Epithelial cell of proximal tubule (primary cell): ENCODE data around the gene MICU1. TPM values are rescaled to one million over a fixed set of nuclear protein-coding genes. Genes with fewer than 3 reads are reported as not detected.
"Not testable (repeated sequence)": the region's sequence is repeated elsewhere in the genome, so short reads cannot be mapped to it uniquely, and the experiment has no call there.

Experiments used
- DNase-seq: peaks from one replicate; pipeline ENCODE4 v3.0.0-alpha.2; 2011; ENCODE audit warnings: low read depth
- H3K4me3 ChIP-seq: 2 replicates; pipeline ENCODE4 v1.5.1; 2011; ENCODE audit warnings: low read depth, mild to moderate bottlenecking, low read length
- CTCF ChIP-seq: conservative IDR thresholded peaks from 2 replicates; pipeline ENCODE4 v1.5.1; 2012; ENCODE audit warnings: low read depth, mild to moderate bottlenecking, low read length
- total RNA-seq: library from RNA; depleted of rRNA; stranded (reverse); fragments of >200 nt; gene quantifications from 2 replicates; pipeline ENCODE4 v1.2.3, GENCODE V29; 2015

Gene MICU1
- total RNA-seq = 31.3 and 36.5 TPM in 2 replicates

GRCh38 chr10:72625608-72626443 lies at the start of gene MICU1:
Gene MICU1, minus strand, starts transcription at chr10:72626079. Its CDS starts 59,286 bp downstream, at chr10:72566793.
- peak within 1 kb of the TSS; percentile 94 for H3K4me3 ChIP-seq
- no peak for TF ChIP-seq CTCF
- peak; percentile 56 for DNase-seq

- DNase-seq, H3K4me3 ChIP-seq: not testable (repeated sequence)
Measured at GRCh38 chr10:72674174-72674573, 48.3 kb upstream of the MICU1 start.

- no peak for TF ChIP-seq CTCF
- DNase-seq = no peak
- no peak overlapping the region for H3K4me3 ChIP-seq
Measured at GRCh38 chr10:72673280-72673679, 47.4 kb upstream of the MICU1 start.

GRCh38 chr10:72667207-72667864 lies 41.5 kb upstream of the MICU1 start:
- TF ChIP-seq CTCF = no peak
- no peak overlapping the region for H3K4me3 ChIP-seq
- DNase-seq = no peak

- H3K4me3 ChIP-seq = no peak overlapping the region
- no peak for TF ChIP-seq CTCF
- DNase-seq = no peak
Measured at GRCh38 chr10:72665925-72666324, 40.0 kb upstream of the MICU1 start.

GRCh38 chr10:72663971-72664370 lies 38.1 kb upstream of the MICU1 start:
- no peak for DNase-seq
- TF ChIP-seq CTCF = no peak
- H3K4me3 ChIP-seq = no peak overlapping the region

- no peak for DNase-seq
- no peak for TF ChIP-seq CTCF
- no peak overlapping the region for H3K4me3 ChIP-seq
Measured at GRCh38 chr10:72661431-72661830, 35.6 kb upstream of the MICU1 start.
